K562 (cell line): ENCODE measurements around the gene PRRT2. TPM values are rescaled to one million over a fixed set of nuclear protein-coding genes. Genes with fewer than 3 reads are reported as not detected.

Source experiments
- ATAC-seq: fragments of 200-7000 bp; cut with Tn5 transposase; 3 replicates; pipeline ENCODE4 v1.9.1; 2020; ENCODE audit warnings: moderate library complexity
- BruUV-seq: library from RNA; stranded (reverse); fragments of 400-500 nt; replicated peaks from 2 replicates; lab custom pipeline; 2021; lab: Mats Ljungman, UMichigan
- CTCF ChIA-PET: fragments of 300-600 bp; formaldehyde crosslinking; extraction: SDS; loops from one replicate; lab custom pipeline; 2021; ENCODE audit warnings: low intra/inter-chr PET ratio; lab: Yijun Ruan, JAX
- POLR2A ChIA-PET: fragments of 300-600, 350-650 bp; sonication (Branson Sonifier 250); formaldehyde crosslinking; extraction: SDS; loops from one replicate; lab custom pipeline; 2021; ENCODE audit warnings: antibody characterized with exemption, inconsistent platforms; lab: Yijun Ruan, JAX
- DNase-seq, 4 experiments: peaks; one replicate each; pipeline versions ENCODE4 v3.0.0 to v3.0.0-alpha.2; 2011 to 2018; ENCODE audit warnings: low spot score in 3 of 4, mixed read lengths in 3 of 4; ENCODE audit errors: extremely low read depth in 1 of 4
- FAIRE-seq: peaks from 2 replicates; lab custom pipeline; 2011; peaks lifted over from hg19 to GRCh38; lab: Jason Lieb, UNC
- H2AFZ ChIP-seq: 2 replicates; pipeline ENCODE4 v1.6.0; 2011; ENCODE audit warnings: low read depth, low read length, control low read depth, inconsistent platforms
- H3K27ac ChIP-seq: fragments of 200-600 bp; 3 replicates; pipeline ENCODE4 v1.8.0; 2011; ENCODE audit warnings: low read depth, mild to moderate bottlenecking, control low read depth, inconsistent platforms, low read length, moderate library complexity, mixed read lengths; ENCODE audit errors: extremely low read depth
- H3K27me3 ChIP-seq, 2 experiments: fragments of 300-600 bp in 1 of 2; 2 replicates in 1 of 2; 3 replicates in 1 of 2; pipeline versions ENCODE4 v1.6.0 to v1.8.0; 2011; ENCODE audit warnings: inconsistent platforms in 2 of 2, low read length in 2 of 2, mild to moderate bottlenecking in 1 of 2, mixed read lengths in 1 of 2, moderate library complexity in 1 of 2; ENCODE audit not compliant: control insufficient read depth in 2 of 2, insufficient read depth in 2 of 2
- H3K36me3 ChIP-seq: fragments of 300-600 bp; 3 replicates; pipeline ENCODE4 v1.8.0; 2011; ENCODE audit warnings: mild to moderate bottlenecking, low read length, inconsistent platforms; ENCODE audit not compliant: control insufficient read depth, insufficient read depth
- H3K4me1 ChIP-seq, 2 experiments: fragments of 200-600 bp in 1 of 2; replicated peaks in 1 of 2; 2 replicates in 1 of 2; 3 replicates in 1 of 2; pipeline versions ENCODE4 v1.5.1 to v1.8.0; 2011; ENCODE audit warnings: inconsistent platforms in 2 of 2, low read length in 2 of 2, mild to moderate bottlenecking in 1 of 2, mixed read lengths in 1 of 2, moderate library complexity in 1 of 2; ENCODE audit not compliant: control insufficient read depth in 2 of 2, insufficient read depth in 2 of 2
- H3K4me2 ChIP-seq: 2 replicates; pipeline ENCODE4 v1.6.1; 2011; ENCODE audit warnings: low read length, control low read depth, inconsistent platforms, mixed read lengths; ENCODE audit not compliant: insufficient read depth
- H3K4me3 ChIP-seq: fragments of 200-600 bp; sonication (generic), shearing (Covaris generic); 2 replicates; pipeline ENCODE4 v1.5.1; 2016; ENCODE audit warnings: control low read depth, inconsistent platforms
- H3K79me2 ChIP-seq: fragments of 200-600 bp; 3 replicates; pipeline ENCODE4 v1.8.0; 2011; ENCODE audit warnings: low read length, inconsistent platforms; ENCODE audit not compliant: control insufficient read depth, insufficient read depth
- H3K9ac ChIP-seq, 2 experiments: 2 replicates each; pipeline versions ENCODE4 v1.6.0 to v1.6.1; 2011; ENCODE audit warnings: low read depth in 2 of 2, low read length in 2 of 2, control low read depth in 1 of 2, inconsistent platforms in 1 of 2, mild to moderate bottlenecking in 1 of 2, mixed read lengths in 1 of 2; ENCODE audit not compliant: insufficient read depth in 1 of 2
- H3K9me1 ChIP-seq: one replicate; pipeline ENCODE4 v1.6.0; 2011; ENCODE audit warnings: inconsistent platforms, mild to moderate bottlenecking, low read length, moderate library complexity; ENCODE audit not compliant: control insufficient read depth, insufficient read depth
- H3K9me3 ChIP-seq: replicated peaks from 2 replicates; pipeline ENCODE4 v1.5.1; 2011; ENCODE audit warnings: low read depth, low read length, inconsistent platforms; ENCODE audit not compliant: control insufficient read depth, insufficient read depth
- H4K20me1 ChIP-seq: replicated peaks from 2 replicates; pipeline ENCODE4 v1.6.1; 2011; ENCODE audit warnings: low read length, inconsistent platforms, mixed read lengths; ENCODE audit not compliant: control insufficient read depth, insufficient read depth
- CBFA2T2 ChIP-seq: fragments of 450-650 bp; conservative IDR thresholded peaks from 2 replicates; pipeline ENCODE4 v1.6.1; 2017; ENCODE audit warnings: mild to moderate bottlenecking
- ERF ChIP-seq: fragments of 450-650 bp; formaldehyde crosslinking; IDR thresholded peaks from 2 replicates; pipeline ENCODE4 v1.4.0; 2020; ENCODE audit warnings: mild to moderate bottlenecking, mixed read lengths
- ZNF830 ChIP-seq: fragments of 250-450 bp; sonication (Bioruptor Pico); IDR thresholded peaks from 2 replicates; pipeline ENCODE4 v1.5.0; 2021; ENCODE audit warnings: mild to moderate bottlenecking
- WGBS: fragments of 100-300 bp; shearing (Covaris generic); methylation state at CpG from one replicate; pipeline ENCODE4 v1.1.6; 2016; ENCODE audit warnings: low coverage, mixed read lengths; ENCODE audit not compliant: insufficient coverage; ENCODE audit errors: missing lambda C conversion rate; 5-methylcytosine and 5-hydroxymethylcytosine counted together
- in situ Hi-C: fragments of 300-500 bp; cut with MboI; formaldehyde crosslinking; loops from 4 replicates; pipeline ENCODE4 v1.15.0; 2018; ENCODE audit warnings: inconsistent platforms, mixed read lengths
- intact Hi-C: fragments of 100-400 bp; cut with micrococcal nuclease; formaldehyde crosslinking; loops from 2 replicates; pipeline ENCODE4 v1.14.2; 2022
- polyA plus RNA-seq, 8 experiments: library from polyadenylated mRNA; depleted of rRNA in 4 of 8; stranded (reverse) in 5 of 8; unstranded in 3 of 8; fragments of >200 nt; fragmentation: Nextera tagmentation in 2 of 8; fragmentation: Illumina TruSeq in 1 of 8; extraction: Ambion mirVana in 2 of 8; extraction: Trizol in 1 of 8; gene quantifications; 2 replicates each; pipeline versions ENCODE4 v1.2.1 to v1.2.3, GENCODE V29; 2011 to 2014; ENCODE audit warnings: inconsistent platforms in 1 of 8, missing spikeins in 1 of 8
- total RNA-seq, 7 experiments: library from RNA; depleted of rRNA in 6 of 7; stranded (reverse); fragments of >200 nt in 6 of 7; fragmentation: Illumina TruSeq in 2 of 7; extraction: Trizol in 2 of 7; gene quantifications; 2 replicates each; pipeline versions ENCODE4 v1.2.1 to v1.2.3, GENCODE V29; 2011 to 2021; ENCODE audit warnings: low replicate concordance in 1 of 7

PRRT2 gene
- total and polyA plus RNA-seq, 9 of the 15 experiments (the other 6 are each of a cell fraction or from before 2014, with no cell fraction given): 0.11 to 1.0 (median 0.42) TPM; not detected in 2

- TF ChIP-seq ERF (CRISPR knock-in tag): no peak
- peak; percentile 33 for TF ChIP-seq CBFA2T2
These were observed 13.4 kb downstream of the PRRT2 start (continued) for GRCh38 chr16:29825145-29826044.

GRCh38 chr16:29826342-29826695 is 14.3 kb downstream of the PRRT2 start:
- ATAC-seq (no peak), DNase-seq (no peak), FAIRE-seq (no peak)
- no peaks in the 10 kb centered on the region for H3K9me3 ChIP-seq
- no peak overlapping the region for H2AFZ ChIP-seq
- ChIA-PET CTCF (no interaction called here), POLR2A (interaction anchor here (0.8 to 1.4 kb wide), 5 partner anchors 10 to 24 kb away, joined by 3 to 7 read pairs (median 4); partner anchors contain the start of gene PAGR1)
- H3K9ac ChIP-seq: no peak overlapping the region
- H4K20me1 ChIP-seq: no peaks in the 10 kb centered on the region
- WGBS: 80% methylated on average over 3 of the region's 8 CpGs
- H3K9me1 ChIP-seq: peaks cover 3% of the 10 kb centered on the region
- no peak for TF ChIP-seq ZNF830 (CRISPR knock-in tag)
- no peaks in the 10 kb centered on the region for H3K36me3 ChIP-seq
- H3K27ac ChIP-seq: no peak overlapping the region
- H3K4me1 ChIP-seq: peaks cover 12 to 20% of the 10 kb centered on the region in 2 experiments
- H3K4me2 ChIP-seq: no peak overlapping the region
- in situ Hi-C loops: no loop called here
- BruUV-seq: no TSS peak
- intact Hi-C loops: no loop called here
- no peaks in the 10 kb centered on the region for H3K79me2 ChIP-seq
- H3K4me3 ChIP-seq: no peak overlapping the region
- peaks cover 2 to 13% of the 10 kb centered on the region in 2 experiments; a peak in 3 of 5 replicates for H3K27me3 ChIP-seq
